ENCODE measurements around the gene TM7SF2. TPM values are rescaled to one million over a fixed set of nuclear protein-coding genes. Genes with fewer than 3 reads are reported as not detected.

TM7SF2 gene
- total RNA-seq, 2 experiments from 2014 or later = 19.2 to 21.0 TPM

GRCh38 chr11:65078786-65079342, 32.8 kb upstream of the TM7SF2 start:
- ChIA-PET POLR2A (interaction anchor here (1.2 kb wide), 1 partner anchor 38 kb away, joined by 3 read pairs; the partner anchor contains the start of gene SAC3D1), CTCF (interaction anchor here (0.6 to 1.8 kb wide), 4 partner anchors 32 to 231 kb away, joined by 3 to 7 read pairs (median 4); partner anchors contain the start of gene TM7SF2)
- H3K9me3 Mint-ChIP-seq = no peaks in the 10 kb centered on the region
- no peaks in the 10 kb centered on the region for H3K27me3 Mint-ChIP-seq
- H3K4me3 Mint-ChIP-seq = no peak overlapping the region
- intact Hi-C loops (cut with micrococcal nuclease) = no loop called here
- H3K4me1 Mint-ChIP-seq (ENCODE audit: low read depth) = peaks cover 30% of the 10 kb centered on the region
- H3K27ac Mint-ChIP-seq = no peak overlapping the region
- no peak for DNase-seq
- H3K36me3 Mint-ChIP-seq = peaks cover 68% of the 10 kb centered on the region

- intact Hi-C loops (cut with micrococcal nuclease) = loop anchor here (5.0 kb wide), 2 partner anchors 56 to 71 kb away; partner anchors contain the start of genes ARL2 and SNX15
- peak; percentile 34 for DNase-seq
Measured at GRCh38 chr11:65083134-65083833, 28.4 kb upstream of the TM7SF2 start.

GRCh38 chr11:65083834-65084597, 27.7 kb upstream of the TM7SF2 start, which contains the start of the genes CDCA5 and ZFPL1:
TSS of gene CDCA5 (minus strand) at chr11:65084040. CDS start at chr11:65083978, 62 bp downstream.
TSS of gene ZFPL1 (plus strand) at chr11:65084222. CDS start at chr11:65084699, 477 bp downstream.
- H3K9me3 Mint-ChIP-seq = no peaks in the 10 kb centered on the region
- no peaks in the 10 kb centered on the region for H3K27me3 Mint-ChIP-seq
- peaks cover 36% of the 10 kb centered on the region for H3K4me1 Mint-ChIP-seq (ENCODE audit: low read depth)
- H3K27ac Mint-ChIP-seq = peak within 1 kb of the TSS; percentile 96
- peak; percentile 97 for DNase-seq
- ChIA-PET CTCF (interaction anchor here (0.7 to 2.2 kb wide), 4 partner anchors 15 to 249 kb away, joined by 3 to 8 read pairs (median 5); partner anchors contain the start of gene ARL2), POLR2A (interaction anchor here (0.5 to 3.5 kb wide), 8 partner anchors 11 to 249 kb away, joined by 3 to 17 read pairs (median 3); partner anchors contain the start of genes FAU, MRPL49, SAC3D1 and VPS51)
- intact Hi-C loops (cut with micrococcal nuclease) = loop anchor here (1.0 to 5.0 kb wide), 7 partner anchors 12 to 72 kb away; partner anchors contain the start of genes ARL2, FAU, MRPL49 and SAC3D1
- peaks cover 57% of the 10 kb centered on the region for H3K36me3 Mint-ChIP-seq
- H3K4me3 Mint-ChIP-seq = peak within 1 kb of the TSS; percentile 99

More at GRCh38 chr11:65083134-65083833, 28.4 kb upstream of the TM7SF2 start:
- Mint-ChIP-seq H3K36me3 (peaks cover 57% of the 10 kb centered on the region), H3K4me1 (ENCODE audit: low read depth) (peaks cover 43% of the 10 kb centered on the region), H3K4me3 (peak overlapping the region; percentile 99), H3K9me3 (no peaks in the 10 kb centered on the region), H3K27ac (peak overlapping the region; percentile 96), H3K27me3 (no peaks in the 10 kb centered on the region)
- CTCF ChIA-PET = interaction anchor here (0.7 to 2.2 kb wide), 5 partner anchors 14 to 250 kb away, joined by 3 to 8 read pairs (median 3); partner anchors contain the start of gene ARL2
- POLR2A ChIA-PET = interaction anchor here (0.5 to 3.5 kb wide), 9 partner anchors 9 to 248 kb away, joined by 3 to 17 read pairs (median 4); partner anchors contain the start of genes FAU, MRPL49, SAC3D1 and VPS51

GRCh38 chr11:65084598-65085375, 26.9 kb upstream of the TM7SF2 start:
- ChIA-PET CTCF (interaction anchor here (1.2 to 1.3 kb wide), 2 partner anchors 25 to 238 kb away, joined by 4 to 5 read pairs; no protein-coding TSS in a partner anchor), POLR2A (interaction anchor here (1.2 kb wide), 1 partner anchor 12 kb away, joined by 3 read pairs; no protein-coding TSS in a partner anchor)
- intact Hi-C loops (cut with micrococcal nuclease) = loop anchor here (1.0 to 5.0 kb wide), 7 partner anchors 12 to 72 kb away; partner anchors contain the start of genes ARL2, FAU, MRPL49 and SAC3D1
- Mint-ChIP-seq H3K27me3 (no peaks in the 10 kb centered on the region), H3K4me1 (ENCODE audit: low read depth) (peaks cover 33% of the 10 kb centered on the region), H3K9me3 (no peaks in the 10 kb centered on the region), H3K4me3 (peak overlapping the region; percentile 99), H3K36me3 (peaks cover 59% of the 10 kb centered on the region), H3K27ac (peak overlapping the region; percentile 96)
- DNase-seq = no peak

GRCh38 chr11:65085446-65085845, 26.2 kb upstream of the TM7SF2 start:
- peak overlapping the region; percentile 99 for H3K4me3 Mint-ChIP-seq
- no peak for DNase-seq
- CTCF ChIA-PET = interaction anchor here (0.6 to 1.3 kb wide), 3 partner anchors 23 to 238 kb away, joined by 3 to 5 read pairs (median 4); no protein-coding TSS in a partner anchor
- intact Hi-C loops (cut with micrococcal nuclease) = no loop called here
- POLR2A ChIA-PET = interaction anchor here (1.2 kb wide), 1 partner anchor 11 kb away, joined by 3 read pairs; no protein-coding TSS in a partner anchor
- H3K9me3 Mint-ChIP-seq = no peaks in the 10 kb centered on the region
- peaks cover 54% of the 10 kb centered on the region for H3K36me3 Mint-ChIP-seq
- peak overlapping the region; percentile 96 for H3K27ac Mint-ChIP-seq
- peaks cover 33% of the 10 kb centered on the region for H3K4me1 Mint-ChIP-seq (ENCODE audit: low read depth)
- no peaks in the 10 kb centered on the region for H3K27me3 Mint-ChIP-seq

GRCh38 chr11:65086809-65087208, 24.9 kb upstream of the TM7SF2 start:
- CTCF ChIA-PET = no interaction called here

GRCh38 chr11:65087216-65087615, 24.5 kb upstream of the TM7SF2 start:
- Mint-ChIP-seq H3K4me3 (no peak overlapping the region), H3K9me3 (no peaks in the 10 kb centered on the region), H3K4me1 (ENCODE audit: low read depth) (peaks cover 24% of the 10 kb centered on the region), H3K36me3 (peaks cover 40% of the 10 kb centered on the region), H3K27ac (no peak overlapping the region), H3K27me3 (no peaks in the 10 kb centered on the region)
- ChIA-PET CTCF (no interaction called here), POLR2A (no interaction called here)
- intact Hi-C loops (cut with micrococcal nuclease) = no loop called here
- no peak for DNase-seq

More at GRCh38 chr11:65086809-65087208, 24.9 kb upstream of the TM7SF2 start:
- Mint-ChIP-seq H3K27ac (no peak overlapping the region), H3K4me1 (ENCODE audit: low read depth) (peaks cover 27% of the 10 kb centered on the region), H3K27me3 (no peaks in the 10 kb centered on the region), H3K4me3 (no peak overlapping the region), H3K36me3 (peaks cover 44% of the 10 kb centered on the region), H3K9me3 (no peaks in the 10 kb centered on the region)
- no peak for DNase-seq
- POLR2A ChIA-PET = no interaction called here
- intact Hi-C loops (cut with micrococcal nuclease) = no loop called here

GRCh38 chr11:65087827-65088226, 23.8 kb upstream of the TM7SF2 start:
- Mint-ChIP-seq H3K9me3 (no peaks in the 10 kb centered on the region), H3K4me3 (no peak overlapping the region), H3K4me1 (ENCODE audit: low read depth) (peaks cover 19% of the 10 kb centered on the region), H3K36me3 (peaks cover 36% of the 10 kb centered on the region), H3K27ac (no peak overlapping the region), H3K27me3 (no peaks in the 10 kb centered on the region)
- intact Hi-C loops (cut with micrococcal nuclease) = no loop called here
- no peak for DNase-seq
- POLR2A ChIA-PET = no interaction called here
- CTCF ChIA-PET = no interaction called here

- intact Hi-C loops (cut with micrococcal nuclease) = no loop called here
- Mint-ChIP-seq H3K27me3 (no peaks in the 10 kb centered on the region), H3K4me3 (no peak overlapping the region), H3K9me3 (no peaks in the 10 kb centered on the region), H3K4me1 (ENCODE audit: low read depth) (peaks cover 13% of the 10 kb centered on the region), H3K27ac (no peak overlapping the region), H3K36me3 (peaks cover 22% of the 10 kb centered on the region)
- POLR2A ChIA-PET = no interaction called here
- CTCF ChIA-PET = no interaction called here
- DNase-seq = no peak
Measured at GRCh38 chr11:65089621-65090020, 22.1 kb upstream of the TM7SF2 start.

- Mint-ChIP-seq H3K9me3 (no peaks in the 10 kb centered on the region), H3K4me1 (ENCODE audit: low read depth) (peaks cover 5% of the 10 kb centered on the region), H3K27ac (no peak overlapping the region), H3K4me3 (no peak overlapping the region), H3K36me3 (peaks cover 20% of the 10 kb centered on the region), H3K27me3 (no peaks in the 10 kb centered on the region)
- CTCF ChIA-PET = interaction anchor here (0.6 to 1.1 kb wide), 2 partner anchors 21 to 22 kb away, joined by 3 read pairs; partner anchors contain the start of gene TM7SF2
- no peak for DNase-seq
- intact Hi-C loops (cut with micrococcal nuclease) = no loop called here
- POLR2A ChIA-PET = interaction anchor here (0.8 kb wide), 1 partner anchor 9 kb away, joined by 3 read pairs; no protein-coding TSS in a partner anchor
Measured at GRCh38 chr11:65090628-65091027, 21.0 kb upstream of the TM7SF2 start.
